GM12865 (cell line): ENCODE results near the gene ADAMTSL1.

Source experiments
- DNase-seq: peaks from one replicate; pipeline ENCODE4 v3.0.0; 2010; ENCODE audit warnings: low read depth
- H3K4me3 ChIP-seq: 2 replicates; pipeline ENCODE4 v1.5.1; 2011; ENCODE audit warnings: mild to moderate bottlenecking, low read depth, low read length, control low read depth
- TF ChIP-seq, protein P1 (sequence below): IDR thresholded peaks from 2 replicates; pipeline ENCODE4 v1.5.1; 2011; ENCODE audit warnings: low read length, control low read depth, low read depth, inconsistent platforms; ENCODE audit not compliant: insufficient read depth; ENCODE audit errors: missing control alignments

The ADAMTSL1 gene

DNA sequence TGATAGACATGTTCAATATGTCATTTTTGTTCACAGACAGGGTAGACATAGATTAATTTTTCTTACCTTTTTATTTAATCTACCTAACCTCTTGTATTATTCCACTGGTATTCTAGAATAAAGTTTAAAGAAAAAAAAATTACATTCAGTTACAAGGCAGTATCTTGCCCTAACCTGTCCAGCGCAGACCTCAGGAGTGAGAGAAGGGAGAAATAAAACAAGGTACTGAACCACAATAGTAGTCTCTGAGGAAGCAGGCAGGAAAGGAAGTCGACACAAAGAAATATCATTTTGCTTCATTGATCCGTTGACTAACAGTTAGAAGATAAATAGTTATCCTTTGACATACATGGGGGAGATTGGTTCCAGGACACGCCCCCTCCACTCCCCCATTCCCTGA is 12.5 kb upstream of the ADAMTSL1 start:
- DNase-seq: no peak
- TF ChIP-seq, protein P1, sequence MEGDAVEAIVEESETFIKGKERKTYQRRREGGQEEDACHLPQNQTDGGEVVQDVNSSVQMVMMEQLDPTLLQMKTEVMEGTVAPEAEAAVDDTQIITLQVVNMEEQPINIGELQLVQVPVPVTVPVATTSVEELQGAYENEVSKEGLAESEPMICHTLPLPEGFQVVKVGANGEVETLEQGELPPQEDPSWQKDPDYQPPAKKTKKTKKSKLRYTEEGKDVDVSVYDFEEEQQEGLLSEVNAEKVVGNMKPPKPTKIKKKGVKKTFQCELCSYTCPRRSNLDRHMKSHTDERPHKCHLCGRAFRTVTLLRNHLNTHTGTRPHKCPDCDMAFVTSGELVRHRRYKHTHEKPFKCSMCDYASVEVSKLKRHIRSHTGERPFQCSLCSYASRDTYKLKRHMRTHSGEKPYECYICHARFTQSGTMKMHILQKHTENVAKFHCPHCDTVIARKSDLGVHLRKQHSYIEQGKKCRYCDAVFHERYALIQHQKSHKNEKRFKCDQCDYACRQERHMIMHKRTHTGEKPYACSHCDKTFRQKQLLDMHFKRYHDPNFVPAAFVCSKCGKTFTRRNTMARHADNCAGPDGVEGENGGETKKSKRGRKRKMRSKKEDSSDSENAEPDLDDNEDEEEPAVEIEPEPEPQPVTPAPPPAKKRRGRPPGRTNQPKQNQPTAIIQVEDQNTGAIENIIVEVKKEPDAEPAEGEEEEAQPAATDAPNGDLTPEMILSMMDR: no peak
- no peak overlapping the region for H3K4me3 ChIP-seq

DNA sequence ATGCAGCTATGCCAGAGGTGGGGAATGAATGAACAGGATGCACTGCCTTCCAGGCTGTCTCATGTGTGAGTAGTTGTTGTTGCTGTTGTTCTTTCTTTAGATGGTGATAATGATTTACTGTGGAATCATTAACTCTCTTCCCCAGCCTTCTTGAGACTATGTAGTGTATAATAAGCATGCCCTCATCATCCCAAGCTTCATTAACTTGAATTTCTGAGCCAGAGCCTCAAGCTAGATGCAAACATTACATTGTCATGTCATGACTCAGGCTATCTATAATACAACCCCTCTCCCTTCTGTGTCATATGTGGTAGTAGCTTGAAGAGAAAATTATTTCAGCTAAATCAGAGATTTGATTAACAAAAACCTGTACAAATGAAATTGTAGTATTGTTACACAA is 10.0 kb upstream of the ADAMTSL1 start:
- no peak for DNase-seq

DNA sequence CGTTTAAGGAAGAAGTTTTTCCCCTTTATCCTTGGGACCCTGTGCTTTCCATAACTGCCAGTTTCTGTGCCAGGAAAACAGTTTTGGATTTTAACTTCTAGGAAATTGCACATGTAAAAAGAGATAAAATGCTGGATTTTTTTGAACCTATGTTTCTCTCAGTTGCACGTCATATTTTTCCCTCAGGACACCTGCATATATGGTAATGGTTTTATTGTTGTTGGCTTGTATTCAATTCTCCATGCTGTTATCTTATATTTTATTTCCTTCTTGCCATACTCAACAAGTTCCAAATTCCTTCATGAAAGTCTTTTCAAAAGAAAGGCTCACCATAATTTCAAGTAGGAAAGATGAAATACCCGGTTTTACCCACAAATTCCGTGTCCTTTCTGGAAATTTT is 7.9 kb upstream of the ADAMTSL1 start:
- TF ChIP-seq, protein P1: no peak
- H3K4me3 ChIP-seq: no peak overlapping the region
- DNase-seq: no peak

More for the DNA sequence above, 10.0 kb upstream of the ADAMTSL1 start:
- TF ChIP-seq, protein P1: no peak
- H3K4me3 ChIP-seq: no peak overlapping the region

DNA sequence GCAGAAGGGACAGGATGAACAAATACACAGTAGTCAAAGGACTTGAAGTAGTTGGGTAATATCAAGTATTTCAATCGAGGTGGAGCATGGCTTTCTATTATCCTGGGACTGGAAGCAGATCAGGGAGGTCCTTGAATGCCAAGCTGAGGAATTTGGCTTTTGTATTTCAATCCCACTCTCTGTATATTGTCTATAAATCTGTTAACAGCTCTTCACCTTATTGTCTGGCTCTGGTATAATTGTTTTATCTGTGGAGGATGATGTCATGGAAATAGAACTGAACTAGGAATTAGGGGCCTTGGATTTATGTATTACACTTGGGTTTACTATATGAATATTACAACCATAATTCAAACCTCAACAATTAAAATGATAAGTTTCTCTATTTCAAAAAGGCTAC is 6.3 kb upstream of the ADAMTSL1 start:
- TF ChIP-seq, protein P1: no peak
- DNase-seq: no peak
- no peak overlapping the region for H3K4me3 ChIP-seq

DNA sequence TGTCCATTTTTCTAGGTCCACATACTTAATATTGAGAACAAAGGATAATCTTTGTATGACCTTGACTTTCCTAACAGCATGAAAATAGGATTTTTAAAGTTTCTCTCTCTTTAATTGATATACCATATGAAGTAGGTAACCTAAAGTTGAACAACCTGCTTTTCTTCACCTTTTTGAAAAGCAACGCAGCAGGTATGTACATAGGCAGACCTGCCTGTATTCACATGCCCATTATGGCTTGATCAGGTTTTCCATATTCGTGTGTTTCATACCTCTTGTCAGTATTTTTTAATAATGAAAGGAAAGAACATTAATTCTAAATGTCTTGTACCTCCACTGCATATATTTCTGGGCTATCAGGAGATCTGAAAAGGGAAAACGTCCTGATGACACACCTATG is 1.5 kb upstream of the ADAMTSL1 start:
- H3K4me3 ChIP-seq: no peak overlapping the region
- TF ChIP-seq, protein P1: no peak
- DNase-seq: no peak

DNA sequence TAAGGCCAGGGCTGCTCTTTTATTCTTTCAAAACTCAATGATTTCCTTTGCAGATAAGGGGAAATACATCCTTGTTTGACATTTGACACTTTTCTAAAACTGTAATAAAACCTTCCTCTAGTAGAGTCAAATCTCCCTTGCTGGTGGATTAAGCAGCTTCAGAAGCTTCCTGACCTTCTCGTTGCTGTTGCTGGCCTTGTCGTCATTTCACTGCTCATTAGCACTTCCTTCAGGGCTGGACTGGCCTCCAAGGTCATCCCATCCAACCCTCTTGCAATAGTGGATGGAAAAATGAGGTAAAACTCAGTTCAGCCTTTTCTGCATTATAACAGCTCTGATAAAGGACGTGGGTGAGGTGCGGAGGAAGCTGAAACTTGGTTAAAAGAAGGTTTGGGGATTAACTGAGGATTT is 1.1 kb upstream of the ADAMTSL1 start:
- no peak overlapping the region for H3K4me3 ChIP-seq
- no peak for DNase-seq
- TF ChIP-seq, protein P1: no peak

DNA sequence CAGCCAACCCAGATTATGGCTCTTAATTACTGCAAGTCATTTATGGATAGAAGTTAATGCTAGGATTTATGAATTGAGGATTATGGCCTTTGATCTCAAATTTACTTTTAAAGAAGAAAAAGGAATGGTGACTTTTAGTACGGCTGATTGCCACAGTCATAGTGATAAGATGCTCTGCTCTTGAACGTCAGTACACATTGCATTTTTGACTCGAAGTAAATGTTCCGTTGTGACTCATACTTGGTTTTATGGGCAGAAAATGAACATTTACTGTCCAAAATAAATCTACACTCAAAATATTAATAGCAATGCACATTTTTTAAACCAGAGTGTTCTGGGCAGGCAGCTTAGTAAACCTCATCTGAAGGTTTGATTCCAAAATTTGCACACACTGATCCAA is 830 bp downstream of the ADAMTSL1 start:
- no peak for DNase-seq
- no peak overlapping the region for H3K4me3 ChIP-seq
- TF ChIP-seq, protein P1: no peak
